ENCODE data around the gene NR3C2.

- TF ChIP-seq, protein P1, sequence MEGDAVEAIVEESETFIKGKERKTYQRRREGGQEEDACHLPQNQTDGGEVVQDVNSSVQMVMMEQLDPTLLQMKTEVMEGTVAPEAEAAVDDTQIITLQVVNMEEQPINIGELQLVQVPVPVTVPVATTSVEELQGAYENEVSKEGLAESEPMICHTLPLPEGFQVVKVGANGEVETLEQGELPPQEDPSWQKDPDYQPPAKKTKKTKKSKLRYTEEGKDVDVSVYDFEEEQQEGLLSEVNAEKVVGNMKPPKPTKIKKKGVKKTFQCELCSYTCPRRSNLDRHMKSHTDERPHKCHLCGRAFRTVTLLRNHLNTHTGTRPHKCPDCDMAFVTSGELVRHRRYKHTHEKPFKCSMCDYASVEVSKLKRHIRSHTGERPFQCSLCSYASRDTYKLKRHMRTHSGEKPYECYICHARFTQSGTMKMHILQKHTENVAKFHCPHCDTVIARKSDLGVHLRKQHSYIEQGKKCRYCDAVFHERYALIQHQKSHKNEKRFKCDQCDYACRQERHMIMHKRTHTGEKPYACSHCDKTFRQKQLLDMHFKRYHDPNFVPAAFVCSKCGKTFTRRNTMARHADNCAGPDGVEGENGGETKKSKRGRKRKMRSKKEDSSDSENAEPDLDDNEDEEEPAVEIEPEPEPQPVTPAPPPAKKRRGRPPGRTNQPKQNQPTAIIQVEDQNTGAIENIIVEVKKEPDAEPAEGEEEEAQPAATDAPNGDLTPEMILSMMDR (IDR thresholded peaks at IDR 0.05; ENCODE audit: low read length) = no peak
- no peak for TF ChIP-seq EZH2 (IDR thresholded peaks at IDR 0.05; ENCODE audit: borderline replicate concordance, low read length)
These were observed 373.9 kb downstream of the NR3C2 start for GRCh38 chr4:148068065-148068911.

All from OCI-LY1 (cell line).